ENCODE measurements around the gene ASB15. TPM values are rescaled to one million over a fixed set of nuclear protein-coding genes. Genes with fewer than 3 reads are reported as not detected.
"Not testable (repeated sequence)": the region's sequence is repeated elsewhere in the genome, so short reads cannot be mapped to it uniquely, and the experiment has no call there.

The ASB15 gene
- total RNA-seq (2014; rRNA removed) (not detected in 2 replicates), Bru-seq, nascent RNA (not detected), BruChase-seq, experiment 1, labeled RNA remaining after a 6-hour chase (percentile 1 among the genes with signal in this experiment), BruChase-seq, experiment 2, labeled RNA remaining after a 2-hour chase (percentile 1 among the genes with signal in this experiment)
- long read RNA-seq: 0 reads

- BruUV-seq (replicated peaks): no TSS peak
- Histone ChIP-seq H3K79me2 (ENCODE audit: low read length) (no peaks in the 10 kb centered on the region), H3K27ac (ENCODE audit: low read length) (no peak within 1 kb of the TSS), H3K9me3 (ENCODE audit: low read length) (no peaks in the 10 kb centered on the region), H3K27me3 (ENCODE audit: low read length) (no peaks in the 10 kb centered on the region), H3K4me1 (ENCODE audit: insufficient read depth, low read length) (no peaks in the 10 kb centered on the region), H2AFZ (ENCODE audit: low read length) (no peak within 1 kb of the TSS), H3K4me3 (ENCODE audit: low read length) (no peak within 1 kb of the TSS), H3K9me2 (replicated peaks; ENCODE audit: low read length) (no peaks in the 10 kb centered on the region), H4K20me1 (ENCODE audit: low read length) (no peaks in the 10 kb centered on the region), H3K9ac (ENCODE audit: low read length) (no peak within 1 kb of the TSS), H3K4me2 (ENCODE audit: low read length) (no peak within 1 kb of the TSS), H3K36me3 (ENCODE audit: low read depth, low read length) (no peaks in the 10 kb centered on the region), H3F3A (ENCODE audit: low read length, unreplicated experiment) (no peaks in the 10 kb centered on the region)
- ATAC-seq (no peak), DNase-seq (no peak)
- POLR2A ChIA-PET (ENCODE audit: unreplicated experiment): no interaction called here
- intact Hi-C loops (cut with micrococcal nuclease): no loop called here
- TF ChIP-seq EZH2 (IDR thresholded peaks at IDR 0.05; ENCODE audit: low read length, unreplicated experiment): no peak
- TF ChIP-seq EZH2phosphoT487 (IDR thresholded peaks at IDR 0.05; ENCODE audit: borderline replicate concordance, low read length): no peak
- TF ChIP-seq CTCF (conservative IDR thresholded peaks at IDR 0.05; ENCODE audit: low read depth, low read length): no peak
- CTCF ChIA-PET: no interaction called here
Measured at GRCh38 chr7:123601530-123601929, at the start of gene ASB15. Gene ASB15 (plus strand): TSS chr7:123601821. CDS start chr7:123614503, 12,682 bp downstream.

GRCh38 chr7:123552134-123552533 is 49.5 kb upstream of the ASB15 start:
- CTCF ChIA-PET; H3K9me2 ChIP-seq (replicated peaks; ENCODE audit: low read length); H3K27ac ChIP-seq (ENCODE audit: low read length); DNase-seq; H3K4me1 ChIP-seq (ENCODE audit: insufficient read depth, low read length); H3F3A ChIP-seq (ENCODE audit: low read length, unreplicated experiment); H4K20me1 ChIP-seq (ENCODE audit: low read length); H3K4me2 ChIP-seq (ENCODE audit: low read length); H2AFZ ChIP-seq (ENCODE audit: low read length); H3K4me3 ChIP-seq (ENCODE audit: low read length); H3K9ac ChIP-seq (ENCODE audit: low read length); H3K9me3 ChIP-seq (ENCODE audit: low read length); H3K27me3 ChIP-seq (ENCODE audit: low read length); BruUV-seq (replicated peaks); intact Hi-C loops (cut with micrococcal nuclease); ATAC-seq: not testable (repeated sequence)
- Histone ChIP-seq H3K79me2 (ENCODE audit: low read length) (peaks cover 41% of the 10 kb centered on the region), H3K36me3 (ENCODE audit: low read depth, low read length) (peaks cover 10% of the 10 kb centered on the region)
- POLR2A ChIA-PET (ENCODE audit: unreplicated experiment): interaction anchor here (0.6 kb wide), 1 partner anchor 210 kb away, joined by 6 read pairs; no protein-coding TSS in a partner anchor

- Histone ChIP-seq H3F3A (ENCODE audit: low read length, unreplicated experiment) (no peaks in the 10 kb centered on the region), H3K9ac (ENCODE audit: low read length) (no peak overlapping the region), H4K20me1 (ENCODE audit: low read length) (no peaks in the 10 kb centered on the region), H3K36me3 (ENCODE audit: low read depth, low read length) (peaks cover 10% of the 10 kb centered on the region), H3K9me2 (replicated peaks; ENCODE audit: low read length) (no peaks in the 10 kb centered on the region), H3K4me1 (ENCODE audit: insufficient read depth, low read length) (no peaks in the 10 kb centered on the region), H3K4me3 (ENCODE audit: low read length) (no peak overlapping the region), H3K27ac (ENCODE audit: low read length) (no peak overlapping the region), H3K4me2 (ENCODE audit: low read length) (no peak overlapping the region), H3K27me3 (ENCODE audit: low read length) (no peaks in the 10 kb centered on the region), H3K9me3 (ENCODE audit: low read length) (no peaks in the 10 kb centered on the region), H3K79me2 (ENCODE audit: low read length) (peaks cover 40% of the 10 kb centered on the region), H2AFZ (ENCODE audit: low read length) (no peak overlapping the region)
- intact Hi-C loops (cut with micrococcal nuclease): no loop called here
- BruUV-seq (replicated peaks): no TSS peak
- ChIA-PET CTCF (no interaction called here), POLR2A (ENCODE audit: unreplicated experiment) (interaction anchor here (0.6 kb wide), 1 partner anchor 209 kb away, joined by 6 read pairs; no protein-coding TSS in a partner anchor)
- DNase-seq (no peak), ATAC-seq (no peak)
- TF ChIP-seq CTCF (conservative IDR thresholded peaks at IDR 0.05; ENCODE audit: low read depth, low read length) (no peak), EZH2phosphoT487 (IDR thresholded peaks at IDR 0.05; ENCODE audit: borderline replicate concordance, low read length) (no peak), EZH2 (IDR thresholded peaks at IDR 0.05; ENCODE audit: low read length, unreplicated experiment) (no peak)
Measured at GRCh38 chr7:123552641-123553040, 49.0 kb upstream of the ASB15 start.

Data from PC-3 (cell line).